A549 (cell line): ENCODE results near the gene SLIT3.

Experiments
- CEBPB ChIP-seq, 2 experiments: fragments of >200 bp in 1 of 2; sonication (Bioruptor Twin) in 1 of 2; formaldehyde crosslinking in 1 of 2; IDR thresholded peaks; 2 replicates each; pipeline ENCODE4 v1.6.1; 2012 to 2016
- CHD4 ChIP-seq: fragments of 200-600 bp; sonication (generic); IDR thresholded peaks from 2 replicates; pipeline ENCODE4 v1.6.1; 2016; ENCODE audit warnings: antibody characterized with exemption, mild to moderate bottlenecking, borderline replicate concordance
- KDM1A ChIP-seq: fragments of 200-600 bp; sonication (generic); IDR thresholded peaks from 2 replicates; pipeline ENCODE4 v1.6.1; 2016; ENCODE audit warnings: low read depth, mild to moderate bottlenecking
- MYC ChIP-seq: IDR thresholded peaks from 2 replicates; pipeline ENCODE4 v1.6.1; 2012; ENCODE audit warnings: mild to moderate bottlenecking, inconsistent platforms, low read length, improper control_type of control experiment, borderline replicate concordance
- NPAS2 ChIP-seq: fragments of 250-450 bp; sonication (Bioruptor Pico); IDR thresholded peaks from 2 replicates; pipeline ENCODE4 v1.8.0; 2022; ENCODE audit warnings: mild to moderate bottlenecking, moderate library complexity, borderline replicate concordance
- POLR2A ChIP-seq: IDR thresholded peaks from 2 replicates; pipeline ENCODE4 v1.6.1; 2012; ENCODE audit warnings: mild to moderate bottlenecking, low read length
- RFX5 ChIP-seq: fragments of 450-650 bp; IDR thresholded peaks from 2 replicates; pipeline ENCODE4 v1.7.1; 2014; ENCODE audit warnings: antibody characterized with exemption, mild to moderate bottlenecking, moderate library complexity
- ZFP36 ChIP-seq: fragments of 450-650 bp; IDR thresholded peaks from 2 replicates; pipeline ENCODE4 v1.6.1; 2014; ENCODE audit warnings: borderline replicate concordance; ENCODE audit not compliant: partially characterized antibody
- TF ChIP-seq, protein P1 (sequence below): fragments of >200 bp; sonication (Bioruptor Twin); formaldehyde crosslinking; IDR thresholded peaks from 3 replicates; pipeline ENCODE4 v1.5.1; 2016
- TF ChIP-seq, protein P2 (sequence below): fragments of 200-600 bp; sonication (generic); IDR thresholded peaks from 2 replicates; pipeline ENCODE4 v1.6.1; 2016; ENCODE audit warnings: antibody characterized with exemption, mild to moderate bottlenecking, moderate library complexity

DNA sequence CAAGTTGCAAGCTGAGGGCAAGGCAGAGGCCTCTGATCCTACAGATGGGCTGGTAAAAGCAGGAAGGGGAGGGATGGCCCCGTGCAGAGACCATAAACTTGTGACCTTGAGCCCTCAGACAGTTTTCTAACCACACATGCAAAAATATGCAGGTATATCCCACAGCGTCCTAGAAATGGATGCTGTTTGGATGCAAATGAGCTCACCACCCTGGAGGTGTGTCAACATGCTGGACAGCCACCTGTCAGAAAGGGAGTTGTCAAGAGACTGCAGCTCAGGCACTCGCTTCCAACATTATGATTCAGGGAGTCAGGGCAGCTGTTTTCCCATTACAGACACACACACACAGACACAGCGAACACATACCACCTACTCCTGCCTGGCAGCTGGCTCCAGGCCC is 624.4 kb downstream of the SLIT3 start:
- TF ChIP-seq MYC, result no peak
- no peak for TF ChIP-seq POLR2A
- TF ChIP-seq NPAS2, result no peak
- TF ChIP-seq, protein P1, sequence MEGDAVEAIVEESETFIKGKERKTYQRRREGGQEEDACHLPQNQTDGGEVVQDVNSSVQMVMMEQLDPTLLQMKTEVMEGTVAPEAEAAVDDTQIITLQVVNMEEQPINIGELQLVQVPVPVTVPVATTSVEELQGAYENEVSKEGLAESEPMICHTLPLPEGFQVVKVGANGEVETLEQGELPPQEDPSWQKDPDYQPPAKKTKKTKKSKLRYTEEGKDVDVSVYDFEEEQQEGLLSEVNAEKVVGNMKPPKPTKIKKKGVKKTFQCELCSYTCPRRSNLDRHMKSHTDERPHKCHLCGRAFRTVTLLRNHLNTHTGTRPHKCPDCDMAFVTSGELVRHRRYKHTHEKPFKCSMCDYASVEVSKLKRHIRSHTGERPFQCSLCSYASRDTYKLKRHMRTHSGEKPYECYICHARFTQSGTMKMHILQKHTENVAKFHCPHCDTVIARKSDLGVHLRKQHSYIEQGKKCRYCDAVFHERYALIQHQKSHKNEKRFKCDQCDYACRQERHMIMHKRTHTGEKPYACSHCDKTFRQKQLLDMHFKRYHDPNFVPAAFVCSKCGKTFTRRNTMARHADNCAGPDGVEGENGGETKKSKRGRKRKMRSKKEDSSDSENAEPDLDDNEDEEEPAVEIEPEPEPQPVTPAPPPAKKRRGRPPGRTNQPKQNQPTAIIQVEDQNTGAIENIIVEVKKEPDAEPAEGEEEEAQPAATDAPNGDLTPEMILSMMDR, result no peak
- no peak for TF ChIP-seq CEBPB (IDR thresholded peaks at IDR 0.05)
- TF ChIP-seq RFX5, result no peak
- no peak for TF ChIP-seq ZFP36
- no peak for TF ChIP-seq KDM1A
- TF ChIP-seq, protein P2, sequence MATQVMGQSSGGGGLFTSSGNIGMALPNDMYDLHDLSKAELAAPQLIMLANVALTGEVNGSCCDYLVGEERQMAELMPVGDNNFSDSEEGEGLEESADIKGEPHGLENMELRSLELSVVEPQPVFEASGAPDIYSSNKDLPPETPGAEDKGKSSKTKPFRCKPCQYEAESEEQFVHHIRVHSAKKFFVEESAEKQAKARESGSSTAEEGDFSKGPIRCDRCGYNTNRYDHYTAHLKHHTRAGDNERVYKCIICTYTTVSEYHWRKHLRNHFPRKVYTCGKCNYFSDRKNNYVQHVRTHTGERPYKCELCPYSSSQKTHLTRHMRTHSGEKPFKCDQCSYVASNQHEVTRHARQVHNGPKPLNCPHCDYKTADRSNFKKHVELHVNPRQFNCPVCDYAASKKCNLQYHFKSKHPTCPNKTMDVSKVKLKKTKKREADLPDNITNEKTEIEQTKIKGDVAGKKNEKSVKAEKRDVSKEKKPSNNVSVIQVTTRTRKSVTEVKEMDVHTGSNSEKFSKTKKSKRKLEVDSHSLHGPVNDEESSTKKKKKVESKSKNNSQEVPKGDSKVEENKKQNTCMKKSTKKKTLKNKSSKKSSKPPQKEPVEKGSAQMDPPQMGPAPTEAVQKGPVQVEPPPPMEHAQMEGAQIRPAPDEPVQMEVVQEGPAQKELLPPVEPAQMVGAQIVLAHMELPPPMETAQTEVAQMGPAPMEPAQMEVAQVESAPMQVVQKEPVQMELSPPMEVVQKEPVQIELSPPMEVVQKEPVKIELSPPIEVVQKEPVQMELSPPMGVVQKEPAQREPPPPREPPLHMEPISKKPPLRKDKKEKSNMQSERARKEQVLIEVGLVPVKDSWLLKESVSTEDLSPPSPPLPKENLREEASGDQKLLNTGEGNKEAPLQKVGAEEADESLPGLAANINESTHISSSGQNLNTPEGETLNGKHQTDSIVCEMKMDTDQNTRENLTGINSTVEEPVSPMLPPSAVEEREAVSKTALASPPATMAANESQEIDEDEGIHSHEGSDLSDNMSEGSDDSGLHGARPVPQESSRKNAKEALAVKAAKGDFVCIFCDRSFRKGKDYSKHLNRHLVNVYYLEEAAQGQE, result no peak
- TF ChIP-seq CHD4, result no peak
